Measurements from ENCODE around the gene KCNJ6.

DNA sequence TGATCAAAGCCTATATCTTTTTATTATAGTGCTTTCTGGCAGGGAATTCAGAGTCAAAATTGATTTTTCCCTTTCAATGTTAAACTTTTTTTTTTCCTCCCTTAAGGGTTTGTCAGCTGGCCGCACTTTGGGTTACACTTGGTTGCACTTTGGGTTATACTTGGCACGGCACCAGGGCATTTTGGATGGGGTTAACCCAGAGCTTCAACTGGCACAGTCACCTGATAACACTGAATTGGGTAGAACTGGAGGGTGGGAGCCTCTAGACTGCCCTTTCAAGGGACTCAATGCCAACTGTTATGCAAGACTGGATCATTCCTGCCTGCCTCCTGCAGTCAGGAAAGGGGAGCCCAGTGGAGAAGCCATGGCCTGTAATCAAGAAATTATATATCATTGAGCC is 211.5 kb downstream of the KCNJ6 start:
- TF ChIP-seq, protein P1, sequence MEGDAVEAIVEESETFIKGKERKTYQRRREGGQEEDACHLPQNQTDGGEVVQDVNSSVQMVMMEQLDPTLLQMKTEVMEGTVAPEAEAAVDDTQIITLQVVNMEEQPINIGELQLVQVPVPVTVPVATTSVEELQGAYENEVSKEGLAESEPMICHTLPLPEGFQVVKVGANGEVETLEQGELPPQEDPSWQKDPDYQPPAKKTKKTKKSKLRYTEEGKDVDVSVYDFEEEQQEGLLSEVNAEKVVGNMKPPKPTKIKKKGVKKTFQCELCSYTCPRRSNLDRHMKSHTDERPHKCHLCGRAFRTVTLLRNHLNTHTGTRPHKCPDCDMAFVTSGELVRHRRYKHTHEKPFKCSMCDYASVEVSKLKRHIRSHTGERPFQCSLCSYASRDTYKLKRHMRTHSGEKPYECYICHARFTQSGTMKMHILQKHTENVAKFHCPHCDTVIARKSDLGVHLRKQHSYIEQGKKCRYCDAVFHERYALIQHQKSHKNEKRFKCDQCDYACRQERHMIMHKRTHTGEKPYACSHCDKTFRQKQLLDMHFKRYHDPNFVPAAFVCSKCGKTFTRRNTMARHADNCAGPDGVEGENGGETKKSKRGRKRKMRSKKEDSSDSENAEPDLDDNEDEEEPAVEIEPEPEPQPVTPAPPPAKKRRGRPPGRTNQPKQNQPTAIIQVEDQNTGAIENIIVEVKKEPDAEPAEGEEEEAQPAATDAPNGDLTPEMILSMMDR (IDR thresholded peaks at IDR 0.05; ENCODE audit: low read length): no peak
- TF ChIP-seq EZH2 (IDR thresholded peaks at IDR 0.05; ENCODE audit: borderline replicate concordance, low read length): no peak
